ENCODE measurements around the gene PDCD11. TPM values are rescaled to one million over a fixed set of nuclear protein-coding genes. Genes with fewer than 3 reads are reported as not detected.
"Not testable (repeated sequence)": the region's sequence is repeated elsewhere in the genome, so short reads cannot be mapped to it uniquely, and the experiment has no call there.

PDCD11 gene
- total and polyA plus RNA-seq, 8 donors, result 2.3 to 28.0 (median 12.9) TPM

GRCh38 chr10:103355906-103356599 lies 40.4 kb upstream of the PDCD11 start:
- intact Hi-C loops (cut with DNase I; ENCODE audit: low total_unique reads), result no loop called here
- Histone ChIP-seq H3K27me3 (no peaks in the 10 kb centered on the region), H3K9me3 (no peaks in the 10 kb centered on the region), H3K4me3 (no peak overlapping the region), H3K27ac (no peak overlapping the region), H3K36me3 (no peaks in the 10 kb centered on the region), H3K4me1 (peaks cover 0 to 7% (median 2%) of the 10 kb centered on the region in 4 donors)
- no peak for TF ChIP-seq POLR2AphosphoS5 (IDR thresholded peaks at IDR 0.05)
- no peak for TF ChIP-seq CTCF (IDR thresholded peaks at IDR 0.05)
- TF ChIP-seq EP300 (IDR thresholded peaks at IDR 0.05), result no peak
- no peak for TF ChIP-seq POLR2A (IDR thresholded peaks at IDR 0.05)
- WGBS, 5 donors, result 70 to 86% (median 77%) methylated on average over 5 of the region's 5 CpGs
- DNase-seq, result no peak

DNA sequence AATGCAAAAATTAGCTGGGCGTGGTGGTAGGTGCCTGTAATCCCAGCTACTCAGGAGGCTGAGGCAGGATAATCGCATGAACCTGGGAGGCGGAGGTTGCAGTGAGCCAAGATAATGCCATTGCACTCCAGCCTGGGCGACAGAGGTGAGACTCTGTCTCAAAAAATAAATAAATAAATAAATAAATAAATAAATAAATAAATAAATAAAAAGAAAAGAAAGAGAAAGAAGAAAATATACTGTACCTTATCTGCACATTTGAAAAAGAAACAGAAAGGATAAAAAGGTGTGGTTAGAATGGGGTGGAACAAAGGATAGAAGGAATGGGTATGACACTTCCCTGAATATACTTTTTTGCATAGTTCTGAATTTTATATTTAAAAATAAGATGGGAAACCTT lies 36.9 kb upstream of the PDCD11 start:
- H3K4me3 ChIP-seq; DNase-seq; H3K36me3 ChIP-seq; intact Hi-C loops (cut with DNase I; ENCODE audit: low total_unique reads); H3K27ac ChIP-seq; H3K4me1 ChIP-seq; H3K9me3 ChIP-seq; H3K27me3 ChIP-seq: not testable (repeated sequence)
- WGBS, 5 donors, result 89 to 98% (median 94%) methylated on average over 4 of the region's 4 CpGs

GRCh38 chr10:103360791-103361190 lies 35.6 kb upstream of the PDCD11 start:
- H3K9me3 ChIP-seq; DNase-seq; H3K36me3 ChIP-seq; H3K4me3 ChIP-seq; intact Hi-C loops (cut with DNase I; ENCODE audit: low total_unique reads); H3K4me1 ChIP-seq; H3K27ac ChIP-seq; H3K27me3 ChIP-seq: not testable (repeated sequence)
- 86 to 89% (median 87%) methylated on average over 9 of the region's 9 CpGs for WGBS, 5 donors

- Histone ChIP-seq H3K4me3 (peak overlapping the region; percentile 86 to 100 (median 99)), H3K4me1 (peaks cover 9 to 27% (median 18%) of the 10 kb centered on the region in 4 donors), H3K36me3 (no peaks in the 10 kb centered on the region), H3K27ac (peak overlapping the region; percentile 88 to 92 (median 91)), H3K9me3 (no peaks in the 10 kb centered on the region), H3K27me3 (no peaks in the 10 kb centered on the region)
- WGBS, 5 donors, result 34 to 46% (median 44%) methylated on average over 10 of the region's 10 CpGs
- no peak for TF ChIP-seq CTCF (IDR thresholded peaks at IDR 0.05)
- TF ChIP-seq POLR2A (IDR thresholded peaks at IDR 0.05), result no peak
- no peak for TF ChIP-seq POLR2AphosphoS5 (IDR thresholded peaks at IDR 0.05)
- no peak for TF ChIP-seq EP300 (IDR thresholded peaks at IDR 0.05)
- DNase-seq, result no peak
- intact Hi-C loops (cut with DNase I; ENCODE audit: low total_unique reads), result no loop called here
Measured at GRCh38 chr10:103367379-103367781, 29.0 kb upstream of the PDCD11 start.

GRCh38 chr10:103367782-103368518 lies 28.5 kb upstream of the PDCD11 start, which contains the start of gene TAF5:
Gene TAF5 (plus strand): TSS chr10:103367976. CDS start chr10:103367990, 14 bp downstream.
- Histone ChIP-seq H3K36me3 (peaks cover 0 to 1% (median under 1%) of the 10 kb centered on the region in 4 donors), H3K9me3 (no peaks in the 10 kb centered on the region), H3K4me1 (peaks cover 9 to 27% (median 18%) of the 10 kb centered on the region in 4 donors), H3K27me3 (no peaks in the 10 kb centered on the region), H3K27ac (peak within 1 kb of the TSS; percentile 88 to 92 (median 91)), H3K4me3 (peak within 1 kb of the TSS; percentile 86 to 100 (median 99))
- WGBS, 5 donors, result 0 to 1% (median 1%) methylated on average over 35 to 81 of the region's 81 CpGs
- intact Hi-C loops (cut with DNase I; ENCODE audit: low total_unique reads), result no loop called here
- TF ChIP-seq EP300 (IDR thresholded peaks at IDR 0.05), result no peak
- no peak for TF ChIP-seq CTCF (IDR thresholded peaks at IDR 0.05)
- peak in 2 of 4 donors; percentile 60 to 68 for TF ChIP-seq POLR2A (IDR thresholded peaks at IDR 0.05)
- peak; percentile 94 to 99 (median 96) for TF ChIP-seq POLR2AphosphoS5 (IDR thresholded peaks at IDR 0.05)
- peak; percentile 91 to 98 for DNase-seq

Measured in stomach (tissue), 9 donors.